ENCODE measurements around the gene PDE1A. TPM values are rescaled to one million over a fixed set of nuclear protein-coding genes. Genes with fewer than 3 reads are reported as not detected.

PDE1A gene
- total RNA-seq, 1 donor from 2014 or later, result 0.53 TPM

- DNase-seq (ENCODE audit: low read depth) (no peak), FAIRE-seq (no peak)
- Histone ChIP-seq H3K27me3 (ENCODE audit: control insufficient read depth, insufficient read depth, low read length) (no peaks in the 10 kb centered on the region), H3K36me3 (ENCODE audit: control insufficient read depth, insufficient read depth, low read length) (no peaks in the 10 kb centered on the region), H3K4me3 (ENCODE audit: low read depth, low read length) (no peak overlapping the region)
- TF ChIP-seq CTCF (IDR thresholded peaks at IDR 0.05; ENCODE audit: insufficient read depth, low read length, severe bottlenecking), result no peak
These were observed 309.6 kb downstream of the PDE1A start for GRCh38 chr2:182117196-182117595.

- TF ChIP-seq CTCF (IDR thresholded peaks at IDR 0.05; ENCODE audit: insufficient read depth, low read length, severe bottlenecking), result no peak
- H3K27me3 ChIP-seq (ENCODE audit: control insufficient read depth, insufficient read depth, low read length), result no peaks in the 10 kb centered on the region
- no peak for DNase-seq (ENCODE audit: low read depth)
- no peaks in the 10 kb centered on the region for H3K36me3 ChIP-seq (ENCODE audit: control insufficient read depth, insufficient read depth, low read length)
- H3K4me3 ChIP-seq (ENCODE audit: low read depth, low read length), result no peak overlapping the region
- FAIRE-seq, result no peak
These were observed 310.1 kb downstream of the PDE1A start for GRCh38 chr2:182116774-182117173.

GRCh38 chr2:182115258-182115657 is 311.6 kb downstream of the PDE1A start:
- no peaks in the 10 kb centered on the region for H3K27me3 ChIP-seq (ENCODE audit: control insufficient read depth, insufficient read depth, low read length)
- no peak for FAIRE-seq
- TF ChIP-seq CTCF (IDR thresholded peaks at IDR 0.05; ENCODE audit: insufficient read depth, low read length, severe bottlenecking), result no peak
- no peaks in the 10 kb centered on the region for H3K36me3 ChIP-seq (ENCODE audit: control insufficient read depth, insufficient read depth, low read length)
- DNase-seq (ENCODE audit: low read depth), result peak; percentile 31
- H3K4me3 ChIP-seq (ENCODE audit: low read depth, low read length), result no peak overlapping the region

GRCh38 chr2:182113334-182113733 is 313.5 kb downstream of the PDE1A start:
- H3K36me3 ChIP-seq (ENCODE audit: control insufficient read depth, insufficient read depth, low read length), result no peaks in the 10 kb centered on the region
- no peak for TF ChIP-seq CTCF (IDR thresholded peaks at IDR 0.05; ENCODE audit: insufficient read depth, low read length, severe bottlenecking)
- no peaks in the 10 kb centered on the region for H3K27me3 ChIP-seq (ENCODE audit: control insufficient read depth, insufficient read depth, low read length)
- no peak overlapping the region for H3K4me3 ChIP-seq (ENCODE audit: low read depth, low read length)
- no peak for FAIRE-seq
- DNase-seq (ENCODE audit: low read depth), result no peak

- no peaks in the 10 kb centered on the region for H3K27me3 ChIP-seq (ENCODE audit: control insufficient read depth, insufficient read depth, low read length)
- H3K36me3 ChIP-seq (ENCODE audit: control insufficient read depth, insufficient read depth, low read length), result no peaks in the 10 kb centered on the region
- no peak for TF ChIP-seq CTCF (IDR thresholded peaks at IDR 0.05; ENCODE audit: insufficient read depth, low read length, severe bottlenecking)
- DNase-seq (ENCODE audit: low read depth) (no peak), FAIRE-seq (no peak)
- no peak overlapping the region for H3K4me3 ChIP-seq (ENCODE audit: low read depth, low read length)
These were observed 316.5 kb downstream of the PDE1A start for GRCh38 chr2:182110347-182110746.

GRCh38 chr2:182103526-182103925 is 323.3 kb downstream of the PDE1A start:
- no peak for TF ChIP-seq CTCF (IDR thresholded peaks at IDR 0.05; ENCODE audit: insufficient read depth, low read length, severe bottlenecking)
- no peak for DNase-seq (ENCODE audit: low read depth)
- H3K4me3 ChIP-seq (ENCODE audit: low read depth, low read length), result no peak overlapping the region
- no peaks in the 10 kb centered on the region for H3K36me3 ChIP-seq (ENCODE audit: control insufficient read depth, insufficient read depth, low read length)
- no peak for FAIRE-seq
- H3K27me3 ChIP-seq (ENCODE audit: control insufficient read depth, insufficient read depth, low read length), result no peaks in the 10 kb centered on the region

All from bronchial epithelial cell (primary cell).